OCI-LY3 (cell line): Measurements from ENCODE around the gene TBPL1.
A peak's percentile ranks its signal among the peaks of the same experiment; 100 is the strongest.

Experiments used
- H2AFZ ChIP-seq: fragments of 200-600, 300-600 bp; shearing (Covaris generic); 2 replicates; pipeline ENCODE4 v1.6.0; 2014; ENCODE audit warnings: antibody characterized with exemption, low read depth, low read length
- H3K27ac ChIP-seq: fragments of 200-600, 300-600 bp; sonication (generic); 2 replicates; pipeline ENCODE4 v1.5.1; 2014; ENCODE audit warnings: mild to moderate bottlenecking, low read length, moderate library complexity, mixed read lengths
- H3K27me3 ChIP-seq: fragments of 200-600, 300-600 bp; sonication (generic); 2 replicates; pipeline ENCODE4 v1.6.1; 2014; ENCODE audit warnings: low read depth, low read length, mixed read lengths
- H3K36me3 ChIP-seq: fragments of 200-600, 300-600 bp; sonication (generic); replicated peaks from 2 replicates; pipeline ENCODE3; 2014; ENCODE audit warnings: low read depth, low read length, mixed read lengths
- H3K4me1 ChIP-seq: fragments of 300-600, 200-600 bp; sonication (generic); 2 replicates; pipeline ENCODE4 v1.6.1; 2014; ENCODE audit warnings: low read length, mixed read lengths
- H3K4me2 ChIP-seq: fragments of 200-600, 300-600 bp; sonication (generic); 2 replicates; pipeline ENCODE4 v1.6.1; 2014; ENCODE audit warnings: low read length, mixed read lengths
- H3K4me3 ChIP-seq: fragments of 300-600, 200-600 bp; sonication (generic); 2 replicates; pipeline ENCODE4 v1.5.1; 2014; ENCODE audit warnings: antibody characterized with exemption, mild to moderate bottlenecking, low read length, moderate library complexity
- H3K79me2 ChIP-seq: fragments of 300-600, 200-600 bp; shearing (Covaris generic); 2 replicates; pipeline ENCODE4 v1.6.1; 2014; ENCODE audit warnings: mild to moderate bottlenecking, low read length, mixed read lengths
- H3K9ac ChIP-seq: fragments of 300-600, 200-600 bp; shearing (Covaris generic); 2 replicates; pipeline ENCODE4 v1.6.0; 2014; ENCODE audit warnings: mild to moderate bottlenecking, low read length, moderate library complexity
- H3K9me3 ChIP-seq: fragments of 200-600, 300-600 bp; shearing (Covaris generic); 2 replicates; pipeline ENCODE4 v1.6.1; 2014; ENCODE audit warnings: low read length, mixed read lengths; ENCODE audit not compliant: insufficient read depth
- H4K20me1 ChIP-seq: fragments of 200-600, 300-600 bp; sonication (generic); 2 replicates; pipeline ENCODE4 v1.6.1; 2016; ENCODE audit warnings: low read length, mixed read lengths; ENCODE audit not compliant: insufficient read depth
- EZH2phosphoT487 ChIP-seq: fragments of 200-600 bp; shearing (Covaris generic); IDR thresholded peaks from 2 replicates; pipeline ENCODE4 v1.6.1; 2018; ENCODE audit warnings: antibody characterized with exemption, mixed run types, low read depth
- TF ChIP-seq, protein P1 (sequence below): fragments of 200-600, 300-600 bp; sonication (generic); IDR thresholded peaks from 2 replicates; pipeline ENCODE4 v1.5.1; 2014; ENCODE audit warnings: antibody characterized with exemption, low read length, low read depth

The TBPL1 gene

GRCh38 chr6:133954657-133955576 is 1.9 kb downstream of the TBPL1 start:
- Histone ChIP-seq H3K79me2 (peaks cover 67% of the 10 kb centered on the region), H3K9me3 (no peaks in the 10 kb centered on the region), H3K4me3 (peak overlapping the region; percentile 97; the same call in 1 of the 2 replicates), H3K36me3 (no peaks in the 10 kb centered on the region), H3K27ac (no peak overlapping the region), H2AFZ (no peak overlapping the region), H4K20me1 (peaks cover 14% of the 10 kb centered on the region; the same call in 1 of the 2 replicates), H3K4me2 (peak overlapping the region; percentile 90), H3K9ac (no peak overlapping the region), H3K4me1 (peaks cover 14% of the 10 kb centered on the region), H3K27me3 (no peaks in the 10 kb centered on the region)
- TF ChIP-seq EZH2phosphoT487 = no peak
- TF ChIP-seq, protein P1, sequence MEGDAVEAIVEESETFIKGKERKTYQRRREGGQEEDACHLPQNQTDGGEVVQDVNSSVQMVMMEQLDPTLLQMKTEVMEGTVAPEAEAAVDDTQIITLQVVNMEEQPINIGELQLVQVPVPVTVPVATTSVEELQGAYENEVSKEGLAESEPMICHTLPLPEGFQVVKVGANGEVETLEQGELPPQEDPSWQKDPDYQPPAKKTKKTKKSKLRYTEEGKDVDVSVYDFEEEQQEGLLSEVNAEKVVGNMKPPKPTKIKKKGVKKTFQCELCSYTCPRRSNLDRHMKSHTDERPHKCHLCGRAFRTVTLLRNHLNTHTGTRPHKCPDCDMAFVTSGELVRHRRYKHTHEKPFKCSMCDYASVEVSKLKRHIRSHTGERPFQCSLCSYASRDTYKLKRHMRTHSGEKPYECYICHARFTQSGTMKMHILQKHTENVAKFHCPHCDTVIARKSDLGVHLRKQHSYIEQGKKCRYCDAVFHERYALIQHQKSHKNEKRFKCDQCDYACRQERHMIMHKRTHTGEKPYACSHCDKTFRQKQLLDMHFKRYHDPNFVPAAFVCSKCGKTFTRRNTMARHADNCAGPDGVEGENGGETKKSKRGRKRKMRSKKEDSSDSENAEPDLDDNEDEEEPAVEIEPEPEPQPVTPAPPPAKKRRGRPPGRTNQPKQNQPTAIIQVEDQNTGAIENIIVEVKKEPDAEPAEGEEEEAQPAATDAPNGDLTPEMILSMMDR = no peak

DNA sequence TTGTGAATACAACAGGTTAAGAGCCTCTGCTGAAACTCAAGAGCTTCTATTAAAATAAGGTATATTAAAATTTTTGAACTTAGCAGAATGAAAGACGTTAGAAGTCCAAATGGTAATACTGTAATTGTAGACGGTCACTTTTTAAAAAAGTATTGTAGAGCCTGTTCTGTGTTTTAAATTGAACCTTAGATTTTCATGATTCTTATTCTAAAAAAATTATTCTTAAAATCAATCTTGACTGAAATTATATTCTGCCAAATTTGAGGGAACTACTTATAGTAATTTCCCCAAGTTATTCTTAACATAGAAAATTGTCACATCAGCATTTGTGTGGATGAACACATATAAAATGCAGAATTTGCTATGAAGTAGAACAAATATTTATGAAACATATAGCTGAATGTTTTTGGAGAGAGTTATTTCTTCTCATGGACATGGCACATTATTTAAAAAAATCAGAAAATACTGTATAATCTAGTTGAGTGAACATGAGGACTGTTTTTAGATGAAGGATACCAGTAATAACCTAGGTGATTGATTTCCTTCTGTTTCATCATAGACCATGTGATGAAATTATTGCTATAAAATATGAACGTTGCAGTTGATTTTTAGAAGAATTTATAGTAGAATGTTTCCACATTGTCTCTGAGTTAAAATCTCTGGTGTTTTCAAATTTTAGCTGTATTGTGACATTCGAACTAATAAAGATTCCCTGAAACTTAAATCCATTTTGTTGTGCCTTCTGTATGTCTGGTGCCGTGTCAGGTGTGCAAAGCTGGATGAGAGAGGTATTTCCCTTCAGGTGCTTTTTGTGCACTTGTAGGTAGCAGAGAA is 2.8 kb downstream of the TBPL1 start:
- Histone ChIP-seq H3K4me3 (no peak overlapping the region), H3K9ac (no peak overlapping the region), H3K27me3 (no peaks in the 10 kb centered on the region), H3K4me1 (peaks cover 19% of the 10 kb centered on the region), H3K36me3 (no peaks in the 10 kb centered on the region), H4K20me1 (peaks cover 14% of the 10 kb centered on the region; the same call in 1 of the 2 replicates), H3K4me2 (no peak overlapping the region), H3K9me3 (no peaks in the 10 kb centered on the region), H3K79me2 (peaks cover 76% of the 10 kb centered on the region), H2AFZ (no peak overlapping the region), H3K27ac (no peak overlapping the region)
- TF ChIP-seq EZH2phosphoT487 = no peak
- TF ChIP-seq, protein P1 = no peak

DNA sequence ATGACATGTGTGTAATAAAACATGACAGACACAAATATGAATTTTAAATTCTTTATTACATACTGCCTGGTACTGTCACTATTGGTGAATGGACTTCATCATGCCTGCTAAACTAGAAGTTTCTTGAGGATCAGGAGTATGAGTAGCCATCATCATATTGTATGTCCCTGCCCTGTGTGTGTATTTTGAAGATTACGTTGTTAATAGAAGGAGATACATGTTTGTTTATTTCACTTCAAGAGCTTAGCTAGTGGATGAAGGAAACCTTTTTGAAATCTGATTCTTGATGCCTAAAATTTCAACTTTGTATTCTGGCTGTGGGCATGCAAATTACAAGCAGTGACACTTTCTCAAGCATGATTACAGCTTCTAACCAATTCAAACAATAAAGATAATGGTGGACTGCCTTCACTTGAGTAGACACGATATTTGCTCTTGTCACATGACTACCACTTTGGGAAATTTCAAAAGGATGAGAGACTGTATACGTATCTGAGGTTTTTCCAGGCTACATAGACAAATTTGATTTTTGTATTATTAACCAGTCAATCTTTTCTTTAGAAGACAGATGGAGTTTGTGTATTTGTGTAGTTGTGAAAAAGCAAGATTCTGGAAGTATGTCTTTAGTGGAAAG is 3.5 kb downstream of the TBPL1 start:
- no peaks in the 10 kb centered on the region for H3K9me3 ChIP-seq
- H3K27me3 ChIP-seq = no peaks in the 10 kb centered on the region
- peaks cover 82% of the 10 kb centered on the region for H3K79me2 ChIP-seq
- TF ChIP-seq, protein P1 = no peak
- TF ChIP-seq EZH2phosphoT487 = no peak
- no peak overlapping the region for H3K9ac ChIP-seq
- no peak overlapping the region for H3K4me2 ChIP-seq
- peaks cover 14% of the 10 kb centered on the region; the same call in 1 of the 2 replicates for H4K20me1 ChIP-seq
- H2AFZ ChIP-seq = no peak overlapping the region
- H3K36me3 ChIP-seq = no peaks in the 10 kb centered on the region
- peaks cover 19% of the 10 kb centered on the region for H3K4me1 ChIP-seq
- H3K27ac ChIP-seq = no peak overlapping the region
- H3K4me3 ChIP-seq = no peak overlapping the region
